WI38 (cell line): Measurements from ENCODE around the gene GPR176.

Experiments
- H3K4me3 ChIP-seq: 2 replicates; pipeline ENCODE4 v1.5.1; 2011; ENCODE audit warnings: low read depth, mild to moderate bottlenecking, control low read depth, low read length
- TF ChIP-seq, protein P1 (sequence below): IDR thresholded peaks from 2 replicates; pipeline ENCODE4 v1.5.1; 2012; ENCODE audit warnings: low read depth, mild to moderate bottlenecking, control low read depth, low read length

GPR176 gene

DNA sequence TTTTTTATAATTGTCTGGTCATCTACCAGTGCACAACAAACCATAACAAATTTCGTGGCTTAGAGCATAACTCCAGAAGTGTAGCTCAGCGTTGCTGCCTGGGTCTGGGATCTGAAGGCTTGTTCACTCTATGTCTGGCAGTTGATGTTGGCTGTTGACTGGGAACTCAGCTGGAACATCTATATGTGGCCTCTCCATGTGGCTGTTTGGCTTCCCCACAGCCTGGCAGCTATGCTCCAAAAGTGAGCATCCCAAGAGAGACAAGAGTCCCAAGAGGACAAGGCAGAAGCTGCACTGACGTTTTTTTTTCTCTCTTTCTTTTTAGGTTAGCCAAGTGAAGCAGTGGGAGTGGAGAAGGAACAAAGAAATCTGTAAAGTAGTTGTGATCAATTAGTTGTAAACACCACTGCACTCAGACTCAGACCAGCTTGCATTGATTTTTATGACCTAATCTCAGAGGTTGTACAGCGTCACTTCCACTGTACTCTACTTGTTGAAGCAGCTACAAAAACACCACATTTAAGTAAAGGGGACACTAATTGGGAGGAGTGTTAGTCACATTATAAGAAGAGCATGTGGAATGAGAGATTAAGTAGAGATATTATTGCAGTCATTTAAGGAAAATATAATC lies 2.5 kb upstream of the GPR176 start:
- no peak overlapping the region for H3K4me3 ChIP-seq
- TF ChIP-seq, protein P1, sequence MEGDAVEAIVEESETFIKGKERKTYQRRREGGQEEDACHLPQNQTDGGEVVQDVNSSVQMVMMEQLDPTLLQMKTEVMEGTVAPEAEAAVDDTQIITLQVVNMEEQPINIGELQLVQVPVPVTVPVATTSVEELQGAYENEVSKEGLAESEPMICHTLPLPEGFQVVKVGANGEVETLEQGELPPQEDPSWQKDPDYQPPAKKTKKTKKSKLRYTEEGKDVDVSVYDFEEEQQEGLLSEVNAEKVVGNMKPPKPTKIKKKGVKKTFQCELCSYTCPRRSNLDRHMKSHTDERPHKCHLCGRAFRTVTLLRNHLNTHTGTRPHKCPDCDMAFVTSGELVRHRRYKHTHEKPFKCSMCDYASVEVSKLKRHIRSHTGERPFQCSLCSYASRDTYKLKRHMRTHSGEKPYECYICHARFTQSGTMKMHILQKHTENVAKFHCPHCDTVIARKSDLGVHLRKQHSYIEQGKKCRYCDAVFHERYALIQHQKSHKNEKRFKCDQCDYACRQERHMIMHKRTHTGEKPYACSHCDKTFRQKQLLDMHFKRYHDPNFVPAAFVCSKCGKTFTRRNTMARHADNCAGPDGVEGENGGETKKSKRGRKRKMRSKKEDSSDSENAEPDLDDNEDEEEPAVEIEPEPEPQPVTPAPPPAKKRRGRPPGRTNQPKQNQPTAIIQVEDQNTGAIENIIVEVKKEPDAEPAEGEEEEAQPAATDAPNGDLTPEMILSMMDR: no peak

DNA sequence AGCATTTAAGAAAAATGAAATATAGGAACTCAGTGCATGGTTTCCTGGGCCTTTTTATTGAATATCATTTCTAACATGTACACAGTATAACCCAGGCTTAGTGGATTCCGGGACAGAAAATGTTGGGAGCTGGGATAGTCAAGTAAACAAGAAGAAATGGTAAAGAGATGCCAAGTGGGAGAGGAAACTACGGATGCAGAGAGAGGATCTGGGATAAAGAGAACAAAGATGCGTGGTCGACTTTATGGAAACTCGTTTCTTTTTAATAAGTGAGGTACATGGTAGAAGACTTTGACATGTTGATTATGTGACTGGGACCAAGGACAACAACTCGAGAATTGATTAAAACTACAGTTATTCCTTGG lies 1.2 kb upstream of the GPR176 start:
- TF ChIP-seq, protein P1: no peak
- peak overlapping the region; percentile 79 for H3K4me3 ChIP-seq

DNA sequence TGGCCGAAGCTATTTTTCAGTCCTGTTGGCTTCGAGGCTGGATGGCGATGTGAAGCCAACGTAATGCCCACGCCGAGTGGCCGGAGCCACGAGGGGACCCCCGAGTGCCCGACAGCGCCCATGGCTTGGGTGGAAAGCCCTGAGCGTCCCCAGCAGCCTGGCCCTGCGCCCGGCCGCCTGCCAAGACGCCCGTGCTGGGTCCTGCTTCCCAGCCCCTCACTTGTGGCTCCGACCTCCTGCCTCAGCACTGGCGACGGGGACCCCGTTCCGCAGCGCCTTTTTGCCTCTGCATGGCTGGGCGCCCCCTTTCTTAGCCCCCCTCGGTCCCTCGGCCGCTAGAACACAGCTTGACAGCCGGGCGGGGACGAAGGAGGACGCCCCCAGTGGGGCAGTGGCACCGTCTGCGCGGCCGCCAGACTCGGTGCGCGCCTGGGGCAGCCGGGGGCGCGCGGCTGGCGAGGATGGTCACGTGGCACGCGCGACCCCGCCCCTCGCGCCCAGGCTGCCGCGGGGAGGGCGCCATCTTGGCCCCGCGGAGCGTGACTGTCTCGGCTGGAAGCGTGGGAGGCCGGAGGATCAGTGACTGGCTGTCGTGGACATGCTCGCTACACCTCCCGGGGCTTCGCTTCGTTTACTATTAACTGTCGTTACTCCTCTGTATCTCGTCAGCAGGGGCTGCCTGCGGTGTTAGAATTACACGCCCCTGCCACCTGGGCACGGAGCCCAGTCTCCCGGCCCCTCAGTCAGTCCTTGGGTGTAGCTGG lies 626 bp upstream of the GPR176 start:
- TF ChIP-seq, protein P1: no peak
- peak overlapping the region; percentile 79 for H3K4me3 ChIP-seq

DNA sequence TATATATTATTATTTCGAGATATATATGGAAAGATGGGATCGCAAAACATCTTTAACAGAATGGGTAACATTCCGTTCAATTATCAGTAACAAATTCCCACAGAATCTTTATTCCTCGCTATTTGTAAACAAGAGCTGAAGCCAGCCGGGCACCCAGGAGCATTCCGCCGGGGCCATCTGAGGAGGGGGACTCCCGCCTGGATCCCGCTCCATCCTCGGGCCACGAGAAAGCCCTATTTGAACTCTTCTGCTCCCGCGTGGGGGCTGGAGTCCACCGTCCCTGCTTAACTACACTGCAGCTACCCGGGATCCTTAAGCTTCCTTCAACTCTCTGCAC lies 687 bp downstream of the GPR176 start:
- peak overlapping the region; percentile 79 for H3K4me3 ChIP-seq

DNA sequence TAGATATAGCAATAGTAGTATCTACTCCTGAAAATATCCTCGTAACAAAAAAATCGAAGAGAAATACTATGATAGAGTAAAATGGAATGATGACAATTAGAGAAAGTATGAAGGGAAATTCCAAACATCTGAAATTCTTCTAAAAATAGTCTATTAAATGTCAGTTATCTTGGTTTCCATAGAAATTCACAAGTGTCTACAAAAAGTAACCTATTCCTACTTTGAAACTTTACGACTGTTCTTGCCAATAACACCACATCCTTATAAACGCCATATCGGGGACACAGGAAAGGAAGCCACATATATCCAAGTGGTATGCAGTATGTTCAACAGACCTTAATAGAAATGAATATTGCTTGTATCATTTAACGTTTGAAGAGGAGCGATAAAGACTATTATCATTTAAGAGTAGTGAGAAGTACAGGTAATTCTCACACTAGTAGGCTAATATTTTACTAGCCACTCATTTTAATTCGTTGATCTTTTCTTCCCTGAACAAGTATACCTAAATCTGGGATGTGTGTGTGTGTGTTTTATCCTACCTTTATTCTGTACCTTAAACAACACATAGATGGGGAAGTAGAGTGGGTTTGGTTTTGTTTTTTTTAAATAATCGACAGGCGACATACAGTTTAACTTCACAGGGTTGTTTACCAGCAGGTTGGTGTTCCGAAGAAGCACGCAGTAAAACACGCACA lies 1.2 kb downstream of the GPR176 start:
- peak overlapping the region; percentile 79 for H3K4me3 ChIP-seq
- TF ChIP-seq, protein P1: no peak

More for the DNA sequence above, 687 bp downstream of the GPR176 start:
- TF ChIP-seq, protein P1: no peak

DNA sequence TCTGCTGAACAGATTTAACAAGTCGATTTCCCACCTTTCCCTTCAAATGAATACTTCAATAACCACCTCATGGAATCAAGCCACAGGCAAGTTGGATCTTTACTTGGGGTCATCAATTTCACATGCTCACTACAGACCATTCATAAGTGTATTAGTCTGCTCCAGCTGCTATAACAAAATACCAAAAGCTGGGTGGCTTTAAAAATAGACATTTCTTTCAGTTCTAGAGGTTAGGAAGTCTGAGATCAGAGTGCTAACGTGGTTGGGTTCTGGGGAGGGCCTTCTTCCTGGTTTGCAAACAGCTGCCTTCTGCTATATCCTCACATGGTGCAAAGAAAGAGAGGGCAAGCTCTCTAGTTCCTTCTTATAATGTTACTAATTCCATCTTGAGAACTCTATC lies 5.1 kb downstream of the GPR176 start:
- H3K4me3 ChIP-seq: no peak overlapping the region
- TF ChIP-seq, protein P1: no peak

DNA sequence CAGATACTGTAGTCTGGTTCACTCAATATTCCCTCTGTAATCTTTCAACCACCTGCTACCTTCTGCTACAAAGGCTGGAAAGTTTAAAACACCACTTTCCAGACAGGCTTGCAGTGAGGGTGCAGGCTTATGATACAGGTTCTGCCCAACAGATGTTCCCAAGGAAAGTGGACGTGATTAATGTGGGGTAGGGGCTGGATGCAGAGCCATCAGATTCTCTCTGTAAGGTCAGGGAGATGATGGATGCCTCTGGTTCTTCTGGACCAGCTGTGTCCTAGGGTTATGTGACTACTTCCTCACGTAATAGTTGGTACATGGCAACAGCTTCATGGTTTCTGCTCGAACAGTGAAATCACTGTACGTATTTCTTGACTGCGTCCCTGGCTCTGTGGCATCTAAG lies 11.1 kb downstream of the GPR176 start:
- H3K4me3 ChIP-seq: no peak overlapping the region
- TF ChIP-seq, protein P1: no peak
